Thymus (tissue), 11 donors: Measurements from ENCODE around the gene PRDM16. TPM values are rescaled to one million over a fixed set of nuclear protein-coding genes. Genes with fewer than 3 reads are reported as not detected.

ENCODE experiments used
- DNase-seq, 9 donors: peaks; one replicate each; pipeline ENCODE4 v3.0.0-alpha.2; 2013; ENCODE audit warnings: low spot score in 9 of 9, low read depth in 6 of 9, missing footprints in 1 of 9
- H3K27ac ChIP-seq, 2 donors: one replicate each; pipeline ENCODE4 v1.5.1; 2013; ENCODE audit warnings: control low read depth in 1 of 2, low read depth in 1 of 2, low read length in 1 of 2, mild to moderate bottlenecking in 1 of 2, moderate library complexity in 1 of 2
- H3K27me3 ChIP-seq, 2 donors: one replicate each; pipeline ENCODE4 v1.5.1; 2013; ENCODE audit warnings: low read length in 1 of 2; ENCODE audit not compliant: control insufficient read depth in 2 of 2, insufficient read depth in 1 of 2
- H3K36me3 ChIP-seq, 2 donors: one replicate each; pipeline ENCODE4 v1.5.1; 2013; ENCODE audit warnings: low read length in 1 of 2, mild to moderate bottlenecking in 1 of 2, moderate library complexity in 1 of 2; ENCODE audit not compliant: control insufficient read depth in 2 of 2, insufficient read depth in 2 of 2
- H3K4me1 ChIP-seq, 2 donors: one replicate each; pipeline ENCODE4 v1.5.1; 2013; ENCODE audit warnings: low read length in 2 of 2; ENCODE audit not compliant: control insufficient read depth in 2 of 2, insufficient read depth in 2 of 2
- H3K4me3 ChIP-seq, 2 donors: one replicate each; pipeline ENCODE4 v1.5.1; 2013; ENCODE audit warnings: low read length in 2 of 2, control low read depth in 1 of 2, mild to moderate bottlenecking in 1 of 2
- H3K9me3 ChIP-seq, 2 donors: one replicate each; pipeline ENCODE4 v1.5.1; 2013; ENCODE audit warnings: low read length in 1 of 2, mild to moderate bottlenecking in 1 of 2; ENCODE audit not compliant: control insufficient read depth in 2 of 2, insufficient read depth in 1 of 2
- WGBS: extraction: QIAGEN DNeasy Blood & Tissue Kit; methylation state at CpG from one replicate; pipeline ENCODE4 v1.1.7; 2013; 5-methylcytosine and 5-hydroxymethylcytosine counted together
- polyA plus RNA-seq: library from polyadenylated mRNA; stranded (reverse); fragments of 200-250 nt; gene quantifications from one replicate; pipeline ENCODE4 v1.2.3, GENCODE V29; 2013
- total RNA-seq: library from RNA; stranded (reverse); fragments of 120-200 nt; gene quantifications from one replicate; pipeline ENCODE4 v1.2.4, GENCODE V29; 2013
- donor health status: healthy.

Gene PRDM16
- total and polyA plus RNA-seq, 2 donors = 0.09 to 0.55 TPM

GRCh38 chr1:3112526-3112925 lies 43.5 kb downstream of the PRDM16 start:
- 94% methylated on average over 17 of the region's 17 CpGs for WGBS
- no peak overlapping the region for H3K4me3 ChIP-seq
- no peak for DNase-seq

DNA sequence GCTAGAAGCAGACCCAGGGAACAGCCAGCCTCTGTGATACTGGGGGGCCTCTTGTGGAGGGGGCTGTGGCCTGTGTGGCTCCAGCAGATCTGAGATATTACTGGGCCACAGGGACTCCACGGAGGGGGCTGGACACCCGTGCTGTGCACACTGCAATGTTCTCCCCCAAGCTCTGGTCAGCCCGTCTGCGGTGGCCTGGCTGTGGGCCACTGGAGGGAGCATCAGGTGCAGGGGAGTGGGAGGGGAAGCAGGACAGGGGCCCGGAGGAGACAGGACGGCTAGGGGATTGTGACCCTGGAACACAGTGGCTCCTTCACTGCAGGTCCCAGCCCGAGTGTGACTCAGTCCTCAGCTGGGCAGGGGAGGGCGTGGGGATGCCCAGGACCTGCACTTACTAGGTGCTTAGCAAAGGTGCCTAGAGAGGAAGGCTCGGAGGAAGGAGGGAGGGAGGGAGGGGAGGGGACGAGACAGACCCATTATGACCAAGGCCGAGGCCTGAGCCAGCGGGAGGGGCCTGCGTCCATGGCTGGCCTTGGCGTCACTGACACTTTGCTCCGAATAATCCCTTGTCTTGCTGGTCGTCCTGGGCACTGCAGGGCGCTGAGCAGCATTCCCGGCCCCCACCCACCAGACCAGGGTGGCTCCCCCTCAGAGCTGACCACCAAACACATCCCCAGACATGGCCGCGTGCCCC lies 44.2 kb downstream of the PRDM16 start:
- Histone ChIP-seq H3K9me3 (no peaks in the 10 kb centered on the region), H3K4me1 (no peaks in the 10 kb centered on the region), H3K4me3 (no peak overlapping the region), H3K36me3 (no peaks in the 10 kb centered on the region), H3K27ac (no peak overlapping the region), H3K27me3 (no peaks in the 10 kb centered on the region)
- DNase-seq = no peak
- WGBS = 93% methylated on average over 20 of the region's 20 CpGs

More at GRCh38 chr1:3112526-3112925, 43.5 kb downstream of the PRDM16 start:
- H3K27me3 ChIP-seq = peaks cover 0 to 4% of the 10 kb centered on the region in 2 donors
- H3K9me3 ChIP-seq = peaks cover 0 to 4% of the 10 kb centered on the region in 2 donors
- no peaks in the 10 kb centered on the region for H3K36me3 ChIP-seq
- H3K27ac ChIP-seq = no peak overlapping the region
- no peaks in the 10 kb centered on the region for H3K4me1 ChIP-seq

DNA sequence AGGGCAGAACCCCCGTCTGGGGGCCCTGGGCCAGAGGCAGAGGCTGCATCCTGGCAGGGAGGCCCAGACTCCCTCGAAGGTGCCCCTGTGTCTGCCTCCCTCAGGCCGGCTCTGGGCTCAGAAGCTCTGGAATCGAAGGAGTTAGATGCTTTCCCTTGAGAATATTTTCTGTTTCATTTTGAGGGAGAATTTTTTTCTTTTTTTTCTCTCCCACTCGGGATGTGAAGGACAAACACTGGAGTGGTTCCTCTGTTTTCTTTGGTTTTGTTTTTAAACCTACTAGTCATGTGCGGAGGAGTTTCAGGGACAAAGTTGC lies 44.7 kb downstream of the PRDM16 start:
- Histone ChIP-seq H3K27ac (no peak overlapping the region), H3K27me3 (no peaks in the 10 kb centered on the region)
- WGBS = 91% methylated on average over 6 of the region's 6 CpGs

GRCh38 chr1:3114131-3114744 lies 45.2 kb downstream of the PRDM16 start:
- no peaks in the 10 kb centered on the region for H3K36me3 ChIP-seq
- H3K27ac ChIP-seq = no peak overlapping the region
- H3K4me1 ChIP-seq = no peaks in the 10 kb centered on the region
- WGBS = 97% methylated on average over 49 of the region's 49 CpGs
- no peaks in the 10 kb centered on the region for H3K9me3 ChIP-seq
- no peaks in the 10 kb centered on the region for H3K27me3 ChIP-seq
- H3K4me3 ChIP-seq = no peak overlapping the region
- no peak for DNase-seq

More for the DNA sequence above, 44.7 kb downstream of the PRDM16 start:
- Histone ChIP-seq H3K4me1 (no peaks in the 10 kb centered on the region), H3K4me3 (no peak overlapping the region), H3K9me3 (no peaks in the 10 kb centered on the region), H3K36me3 (no peaks in the 10 kb centered on the region)
- DNase-seq = no peak

DNA sequence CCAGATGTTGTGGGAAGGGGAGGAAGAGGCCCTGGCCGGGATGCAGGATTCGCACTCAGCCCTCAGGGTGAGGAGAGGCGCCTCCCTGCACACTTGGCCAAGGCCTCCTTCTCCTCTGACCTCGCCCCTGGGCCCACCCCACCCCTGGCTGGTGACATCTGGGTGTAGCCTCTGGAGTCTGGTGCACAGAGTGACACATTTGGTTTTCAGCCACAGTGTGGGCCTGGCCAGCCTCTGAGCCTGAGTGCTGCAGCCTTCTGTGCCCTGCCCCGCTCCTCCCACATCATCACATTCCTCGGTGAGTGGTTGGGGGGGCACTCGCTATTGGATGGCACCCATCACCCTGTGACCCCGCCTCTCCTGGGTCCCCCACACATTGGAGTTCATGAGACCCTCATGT lies 45.8 kb downstream of the PRDM16 start:
- Histone ChIP-seq H3K4me1 (no peaks in the 10 kb centered on the region), H3K4me3 (no peak overlapping the region), H3K9me3 (no peaks in the 10 kb centered on the region), H3K27ac (no peak overlapping the region), H3K27me3 (no peaks in the 10 kb centered on the region), H3K36me3 (no peaks in the 10 kb centered on the region)
- no peak for DNase-seq
- 96% methylated on average over 8 of the region's 8 CpGs for WGBS

DNA sequence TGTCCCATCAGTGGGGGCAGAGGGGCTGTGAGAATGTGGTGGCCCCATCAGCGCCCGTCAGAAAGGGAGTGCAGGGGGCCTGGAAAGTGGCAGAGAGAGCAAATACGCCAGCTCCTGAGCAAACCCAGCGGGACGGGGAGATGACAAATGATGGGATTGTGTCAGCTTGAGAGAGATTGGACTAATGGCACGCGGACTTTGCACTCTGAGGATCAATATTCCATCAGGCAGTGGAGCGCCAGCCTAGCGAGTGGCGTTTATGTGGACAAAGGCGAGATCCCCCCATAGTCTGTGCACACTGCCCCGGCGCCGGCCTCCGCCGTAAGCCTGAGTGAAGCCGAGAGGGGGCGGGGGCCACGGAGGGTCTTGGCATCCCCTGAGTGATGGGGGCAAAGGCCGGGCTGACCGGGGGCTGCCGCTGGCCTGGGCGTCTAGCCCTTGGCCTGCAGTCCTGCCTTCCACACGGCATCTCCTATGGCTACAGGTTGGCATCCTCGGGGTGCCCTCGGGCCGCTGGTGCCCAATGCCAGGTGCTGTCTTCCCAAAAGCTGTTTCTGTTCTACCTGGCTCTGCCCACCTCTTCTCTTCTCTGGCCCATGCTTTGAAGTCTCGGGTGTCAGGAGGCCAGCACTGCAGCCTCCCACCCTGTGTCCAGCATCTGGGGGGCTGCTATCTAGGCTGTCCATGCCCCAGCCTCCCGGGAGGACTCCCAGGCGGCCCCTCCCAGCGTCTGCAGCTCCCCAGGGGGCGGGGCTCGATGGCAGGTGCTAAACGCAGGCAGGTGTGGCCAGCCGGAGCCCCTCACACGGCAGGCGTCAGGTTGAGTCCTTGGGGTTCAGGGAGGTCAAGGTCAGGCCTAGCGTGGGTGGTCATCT lies 46.5 kb downstream of the PRDM16 start:
- no peak for DNase-seq
- 96% methylated on average over 38 of the region's 38 CpGs for WGBS

GRCh38 chr1:3116150-3116510 lies 47.1 kb downstream of the PRDM16 start:
- WGBS = 96% methylated on average over 18 of the region's 18 CpGs
- no peaks in the 10 kb centered on the region for H3K27me3 ChIP-seq
- H3K27ac ChIP-seq = no peak overlapping the region
- no peak overlapping the region for H3K4me3 ChIP-seq
- DNase-seq = no peak
- H3K9me3 ChIP-seq = no peaks in the 10 kb centered on the region
- no peaks in the 10 kb centered on the region for H3K36me3 ChIP-seq
- peaks cover 0 to 6% of the 10 kb centered on the region in 2 donors for H3K4me1 ChIP-seq

More for the DNA sequence above, 46.5 kb downstream of the PRDM16 start:
- H3K9me3 ChIP-seq = no peaks in the 10 kb centered on the region
- H3K4me3 ChIP-seq = no peak overlapping the region
- H3K27ac ChIP-seq = no peak overlapping the region
- peaks cover 0 to 5% of the 10 kb centered on the region in 2 donors for H3K4me1 ChIP-seq
- H3K36me3 ChIP-seq = no peaks in the 10 kb centered on the region
- H3K27me3 ChIP-seq = no peaks in the 10 kb centered on the region

GRCh38 chr1:3116560-3116959 lies 47.6 kb downstream of the PRDM16 start:
- WGBS = 96% methylated on average over 13 of the region's 13 CpGs
- H3K9me3 ChIP-seq = no peaks in the 10 kb centered on the region
- DNase-seq = no peak
- H3K36me3 ChIP-seq = no peaks in the 10 kb centered on the region
- no peak overlapping the region for H3K27ac ChIP-seq
- peaks cover 0 to 6% of the 10 kb centered on the region in 2 donors for H3K4me1 ChIP-seq
- no peak overlapping the region for H3K4me3 ChIP-seq
- H3K27me3 ChIP-seq = no peaks in the 10 kb centered on the region

- WGBS = 98% methylated on average over 16 of the region's 16 CpGs
- H3K36me3 ChIP-seq = no peaks in the 10 kb centered on the region
- no peak overlapping the region for H3K27ac ChIP-seq
- no peaks in the 10 kb centered on the region for H3K27me3 ChIP-seq
- no peak for DNase-seq
- H3K4me1 ChIP-seq = peaks cover 0 to 6% of the 10 kb centered on the region in 2 donors
- no peaks in the 10 kb centered on the region for H3K9me3 ChIP-seq
- H3K4me3 ChIP-seq = no peak overlapping the region
These were observed 48.9 kb downstream of the PRDM16 start for GRCh38 chr1:3117879-3118278.
